HG03025 (cell line): ENCODE results near the gene PIPOX.
"Not testable (repeated sequence)": the region's sequence is repeated elsewhere in the genome, so short reads cannot be mapped to it uniquely, and the experiment has no call there.

Experiments used
- ATAC-seq: cut with Tn5 transposase; IDR thresholded peaks from one replicate; pipeline ENCODE4 v1.9.1; 2021; ENCODE audit warnings: mild to moderate bottlenecking, moderate library complexity; ENCODE audit not compliant: unreplicated experiment, low FRiP score

Gene PIPOX

GRCh38 chr17:29073520-29073919 is 30.6 kb downstream of the PIPOX start:
- ATAC-seq, result no peak

GRCh38 chr17:29074488-29074887 is 31.5 kb downstream of the PIPOX start:
- ATAC-seq, result no peak

- ATAC-seq, result no peak
Measured at GRCh38 chr17:29076087-29076486, 33.1 kb downstream of the PIPOX start.

GRCh38 chr17:29076722-29077121 is 33.8 kb downstream of the PIPOX start:
- no peak for ATAC-seq

- no peak for ATAC-seq
Measured at GRCh38 chr17:29077320-29077719, 34.4 kb downstream of the PIPOX start.

GRCh38 chr17:29078183-29079045 is 35.5 kb downstream of the PIPOX start:
- no peak for ATAC-seq

GRCh38 chr17:29079433-29079832 is 36.5 kb downstream of the PIPOX start:
- ATAC-seq, result no peak

GRCh38 chr17:29079887-29080286 is 36.9 kb downstream of the PIPOX start:
- no peak for ATAC-seq

- no peak for ATAC-seq
Measured at GRCh38 chr17:29080323-29080722, 37.4 kb downstream of the PIPOX start.

GRCh38 chr17:29080965-29081364 is 38.0 kb downstream of the PIPOX start:
- no peak for ATAC-seq

- no peak for ATAC-seq
Measured at GRCh38 chr17:29084541-29085146, 41.7 kb downstream of the PIPOX start.

GRCh38 chr17:29085223-29085622 is 42.3 kb downstream of the PIPOX start:
- no peak for ATAC-seq

GRCh38 chr17:29086628-29087332 is 43.8 kb downstream of the PIPOX start:
- ATAC-seq, result no peak

GRCh38 chr17:29088782-29089181 is 45.8 kb downstream of the PIPOX start:
- ATAC-seq, result not testable (repeated sequence)

GRCh38 chr17:29089601-29090044 is 46.7 kb downstream of the PIPOX start:
- ATAC-seq, result no peak

GRCh38 chr17:29090108-29090507 is 47.2 kb downstream of the PIPOX start:
- ATAC-seq, result no peak

GRCh38 chr17:29090750-29091605 is 48.0 kb downstream of the PIPOX start:
- no peak for ATAC-seq

- ATAC-seq, result no peak
Measured at GRCh38 chr17:29091606-29092289, 48.8 kb downstream of the PIPOX start.

GRCh38 chr17:29093090-29093871 is 50.3 kb downstream of the PIPOX start:
- no peak for ATAC-seq
